ENCODE results near the gene C18orf32.

GRCh38 chr18:49457616-49458015 lies 29.4 kb downstream of the C18orf32 start:
- TF ChIP-seq EZH2 (IDR thresholded peaks at IDR 0.05; ENCODE audit: borderline replicate concordance) (no peak), CTCF (IDR thresholded peaks at IDR 0.05; ENCODE audit: poor library complexity) (no peak), EZH2phosphoT487 (IDR thresholded peaks at IDR 0.05; ENCODE audit: low read depth, severe bottlenecking, unreplicated experiment) (no peak)
